UCSD-AML1 (cell line): ENCODE data around the gene DAND5.
A peak's percentile ranks its signal among the peaks of the same experiment; 100 is the strongest.

Source experiments
- DNase-seq: peaks from one replicate; lab custom pipeline; 2025; ENCODE audit not compliant: unreplicated experiment; lab: John Stamatoyannopoulos, UW

The DAND5 gene

GRCh38 chr19:12991296-12991695 lies 21.9 kb downstream of the DAND5 start:
- DNase-seq, result no peak

- no peak for DNase-seq
Observed at GRCh38 chr19:12992729-12993128, 23.4 kb downstream of the DAND5 start.

- DNase-seq, result no peak
Observed at GRCh38 chr19:12993562-12993961, 24.2 kb downstream of the DAND5 start.

GRCh38 chr19:12994701-12995595 lies 25.6 kb downstream of the DAND5 start, which contains the start of gene NFIX:
Gene NFIX, plus strand, starts transcription at chr19:12995475. Its CDS starts 363 bp downstream, at chr19:12995838.
- peak; percentile 52 for DNase-seq

GRCh38 chr19:12995596-12996405 lies 26.4 kb downstream of the DAND5 start:
- DNase-seq, result no peak

- DNase-seq, result no peak
Observed at GRCh38 chr19:12996406-12997094, 27.2 kb downstream of the DAND5 start.

GRCh38 chr19:12997179-12997966 lies 28.0 kb downstream of the DAND5 start:
- no peak for DNase-seq

GRCh38 chr19:12997967-12998940 lies 28.9 kb downstream of the DAND5 start:
- no peak for DNase-seq

- DNase-seq, result no peak
Observed at GRCh38 chr19:13001166-13001501, 31.8 kb downstream of the DAND5 start.

- DNase-seq, result no peak
Observed at GRCh38 chr19:13001502-13002165, 32.3 kb downstream of the DAND5 start.

GRCh38 chr19:13002166-13002898 lies 33.0 kb downstream of the DAND5 start:
- no peak for DNase-seq

GRCh38 chr19:13003081-13003480 lies 33.7 kb downstream of the DAND5 start:
- no peak for DNase-seq

- DNase-seq, result no peak
Observed at GRCh38 chr19:13004273-13004672, 34.9 kb downstream of the DAND5 start.

GRCh38 chr19:13005253-13005652 lies 35.9 kb downstream of the DAND5 start:
- DNase-seq, result no peak

- DNase-seq, result no peak
Observed at GRCh38 chr19:13005861-13006370, 36.5 kb downstream of the DAND5 start.

- no peak for DNase-seq
Observed at GRCh38 chr19:13006431-13007281, 37.3 kb downstream of the DAND5 start.
